ENCODE data around the gene AQP12A.

DNA sequence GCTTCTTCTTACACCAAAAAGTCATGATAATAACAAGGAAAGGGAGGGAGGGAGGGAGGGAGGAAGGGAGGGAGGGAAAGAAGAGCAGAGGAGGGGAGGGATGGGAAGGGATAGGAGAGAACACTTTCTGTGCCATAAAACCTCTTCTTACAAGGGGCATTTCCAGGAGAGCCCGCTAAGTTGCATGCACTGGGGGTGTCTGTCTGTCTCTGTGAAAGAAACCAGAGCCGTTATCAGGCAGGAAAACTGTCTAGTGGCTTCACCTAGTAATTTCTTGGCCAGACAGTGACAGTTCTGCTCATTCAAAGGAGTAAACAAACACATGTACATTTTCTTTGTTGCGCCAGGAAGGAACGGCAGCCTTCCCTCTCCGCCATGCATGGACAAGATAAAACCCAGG is 45.8 kb downstream of the AQP12A start:
- TF ChIP-seq, protein P1, sequence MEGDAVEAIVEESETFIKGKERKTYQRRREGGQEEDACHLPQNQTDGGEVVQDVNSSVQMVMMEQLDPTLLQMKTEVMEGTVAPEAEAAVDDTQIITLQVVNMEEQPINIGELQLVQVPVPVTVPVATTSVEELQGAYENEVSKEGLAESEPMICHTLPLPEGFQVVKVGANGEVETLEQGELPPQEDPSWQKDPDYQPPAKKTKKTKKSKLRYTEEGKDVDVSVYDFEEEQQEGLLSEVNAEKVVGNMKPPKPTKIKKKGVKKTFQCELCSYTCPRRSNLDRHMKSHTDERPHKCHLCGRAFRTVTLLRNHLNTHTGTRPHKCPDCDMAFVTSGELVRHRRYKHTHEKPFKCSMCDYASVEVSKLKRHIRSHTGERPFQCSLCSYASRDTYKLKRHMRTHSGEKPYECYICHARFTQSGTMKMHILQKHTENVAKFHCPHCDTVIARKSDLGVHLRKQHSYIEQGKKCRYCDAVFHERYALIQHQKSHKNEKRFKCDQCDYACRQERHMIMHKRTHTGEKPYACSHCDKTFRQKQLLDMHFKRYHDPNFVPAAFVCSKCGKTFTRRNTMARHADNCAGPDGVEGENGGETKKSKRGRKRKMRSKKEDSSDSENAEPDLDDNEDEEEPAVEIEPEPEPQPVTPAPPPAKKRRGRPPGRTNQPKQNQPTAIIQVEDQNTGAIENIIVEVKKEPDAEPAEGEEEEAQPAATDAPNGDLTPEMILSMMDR (conservative IDR thresholded peaks at IDR 0.05 in 1 of 2, IDR thresholded peaks at IDR 0.05 in 1 of 2; ENCODE audit: low read depth in 1 of 2, low read length in 2 of 2) = no peak
- TF ChIP-seq EZH2 (IDR thresholded peaks at IDR 0.05; ENCODE audit: low read length, missing control alignments) = no peak
